ENCODE data around the gene PDHB. TPM values are rescaled to one million over a fixed set of nuclear protein-coding genes. Genes with fewer than 3 reads are reported as not detected.

PDHB gene
- total and polyA plus RNA-seq, 10 of the 15 experiments (the other 5 are each of a cell fraction or from before 2014, with no cell fraction given) = 62.9 to 224 (median 93.2) TPM

- Histone ChIP-seq H2AFZ (ENCODE audit: control insufficient read depth, low read depth, low read length) (no peak overlapping the region), H3K4me2 (ENCODE audit: control insufficient read depth, insufficient read depth) (peak overlapping the region; percentile 7; the same call in 1 of the 2 replicates), H3K27me3 (replicated peaks in 1 of 2; ENCODE audit: control insufficient read depth in 2 of 2, insufficient read depth in 2 of 2, low read length in 1 of 2) (no peaks in the 10 kb centered on the region), H3K36me3 (ENCODE audit: control insufficient read depth in 2 of 2, insufficient read depth in 2 of 2, low read length in 1 of 2) (no peaks in the 10 kb centered on the region), H3K9ac (ENCODE audit: control insufficient read depth, insufficient read depth, low read length) (no peak overlapping the region), H3K79me2 (ENCODE audit: control insufficient read depth, insufficient read depth, low read length) (no peaks in the 10 kb centered on the region), H3K4me3 (no peak overlapping the region), H3K4me1 (ENCODE audit: control insufficient read depth, insufficient read depth, low read length) (no peaks in the 10 kb centered on the region), H4K20me1 (ENCODE audit: control insufficient read depth, insufficient read depth) (no peaks in the 10 kb centered on the region), H3K9me3 (replicated peaks; ENCODE audit: control insufficient read depth, insufficient read depth, low read length) (no peaks in the 10 kb centered on the region), H3K27ac (ENCODE audit: control insufficient read depth, insufficient read depth) (no peak overlapping the region)
- ChIA-PET SMC1A (ENCODE audit: uncharacterized antibody, unreplicated experiment) (interaction anchor here (1.1 to 1.3 kb wide), 2 partner anchors 34 to 74 kb away, joined by 3 to 4 read pairs; partner anchors contain the start of gene ACOX2), POLR2A (interaction anchor here (0.5 to 0.8 kb wide), 2 partner anchors 30 to 125 kb away, joined by 3 read pairs; no protein-coding TSS in a partner anchor), CTCF (interaction anchor here (0.6 to 1.8 kb wide), 24 partner anchors 9 to 229 kb away, joined by 3 to 18 read pairs (median 4); partner anchors contain the start of genes HTD2, KCTD6 and RPP14), RAD21 (ENCODE audit: unreplicated experiment) (interaction anchor here (0.6 to 1.3 kb wide), 9 partner anchors 20 to 267 kb away, joined by 3 to 5 read pairs (median 3); partner anchors contain the start of gene KCTD6)
- no TSS peak for BruUV-seq (replicated peaks)
- intact Hi-C loops (cut with micrococcal nuclease; ENCODE audit: unreplicated experiment) = loop anchor here (1.0 kb wide), 1 partner anchor 69 kb away; no protein-coding TSS in a partner anchor
- no peak for DNase-seq (ENCODE audit: low read depth, low spot score)
- in situ Hi-C loops (cut with MboI) = no loop called here
- peak; percentile 98 for ATAC-seq
- 44% methylated on average over 18 of the region's 18 CpGs for WGBS (ENCODE audit: insufficient coverage, insufficient replicate concordance, low lambda C conversion rate, missing lambda C conversion rate)
- peak; percentile 66 for FAIRE-seq
- TF ChIP-seq EGR1 (IDR thresholded peaks at IDR 0.05; ENCODE audit: borderline replicate concordance in 1 of 2, low read depth in 2 of 2, low read length in 2 of 2) (no peak), IKZF1 (conservative IDR thresholded peaks at IDR 0.05) (peak; percentile 78), PBX3 (IDR thresholded peaks at IDR 0.05; ENCODE audit: insufficient replicate concordance, low read depth, low read length) (peak; percentile 86), RAD21 (IDR thresholded peaks at IDR 0.05; ENCODE audit: insufficient read depth, low read depth, low read length) (peak; percentile 67), IKZF2 (IDR thresholded peaks at IDR 0.05) (peak; percentile 54 to 60; a peak in 3 of 4 replicates), PKNOX1 (IDR thresholded peaks at IDR 0.05) (peak; percentile 94), EP300 (IDR thresholded peaks at IDR 0.05; ENCODE audit: borderline replicate concordance in 1 of 2, control insufficient read depth in 1 of 2, low read depth in 2 of 2, low read length in 2 of 2) (0 out of 4 replicates have a peak, but pooled peaks of 1 of the 2 experiments have one; percentile 31), USF1 (IDR thresholded peaks at IDR 0.05; ENCODE audit: borderline replicate concordance, extremely low read length, insufficient read depth, low read depth, low read length) (peak; percentile 32), ZNF207 (IDR thresholded peaks at IDR 0.05; ENCODE audit: borderline replicate concordance) (no peak), CREM (IDR thresholded peaks at IDR 0.05; ENCODE audit: low read depth) (no peak), NFYA (IDR thresholded peaks at IDR 0.05; ENCODE audit: borderline replicate concordance, low read depth, low read length) (no peak), CHD2 (IDR thresholded peaks at IDR 0.05; ENCODE audit: borderline replicate concordance, low read depth, low read length) (no peak), TAF1 (IDR thresholded peaks at IDR 0.05; ENCODE audit: borderline replicate concordance, low read depth, low read length) (no peak), SMC3 (IDR thresholded peaks at IDR 0.05; ENCODE audit: borderline replicate concordance, low read length) (peak; percentile 43; the same call in 1 of the 2 replicates)
Observed at GRCh38 chr3:58463181-58463941, 29.7 kb upstream of the PDHB start.

Measured in GM12878 (cell line).